ENCODE data around the gene CCDC142.

DNA sequence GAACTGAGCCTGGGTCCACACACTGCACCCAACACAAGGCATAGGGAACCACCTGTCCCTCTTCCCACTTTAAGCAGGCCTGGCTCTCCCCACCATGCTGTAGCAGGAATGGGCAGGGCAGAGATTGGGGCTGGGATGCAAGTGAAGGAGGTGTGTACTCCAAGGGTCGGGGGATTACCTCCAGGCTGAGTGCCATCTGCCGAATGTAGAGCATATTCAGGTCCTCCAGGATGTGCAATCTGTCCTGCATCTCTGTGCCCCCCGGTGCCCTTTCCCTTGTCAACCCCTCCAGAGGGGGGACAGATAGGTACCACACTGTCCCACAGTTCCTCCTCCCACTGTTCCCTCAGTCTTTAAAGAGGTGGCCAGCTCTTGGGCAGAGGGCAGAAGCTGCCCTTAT lies 43.4 kb downstream of the CCDC142 start:
- TF ChIP-seq, protein P1, sequence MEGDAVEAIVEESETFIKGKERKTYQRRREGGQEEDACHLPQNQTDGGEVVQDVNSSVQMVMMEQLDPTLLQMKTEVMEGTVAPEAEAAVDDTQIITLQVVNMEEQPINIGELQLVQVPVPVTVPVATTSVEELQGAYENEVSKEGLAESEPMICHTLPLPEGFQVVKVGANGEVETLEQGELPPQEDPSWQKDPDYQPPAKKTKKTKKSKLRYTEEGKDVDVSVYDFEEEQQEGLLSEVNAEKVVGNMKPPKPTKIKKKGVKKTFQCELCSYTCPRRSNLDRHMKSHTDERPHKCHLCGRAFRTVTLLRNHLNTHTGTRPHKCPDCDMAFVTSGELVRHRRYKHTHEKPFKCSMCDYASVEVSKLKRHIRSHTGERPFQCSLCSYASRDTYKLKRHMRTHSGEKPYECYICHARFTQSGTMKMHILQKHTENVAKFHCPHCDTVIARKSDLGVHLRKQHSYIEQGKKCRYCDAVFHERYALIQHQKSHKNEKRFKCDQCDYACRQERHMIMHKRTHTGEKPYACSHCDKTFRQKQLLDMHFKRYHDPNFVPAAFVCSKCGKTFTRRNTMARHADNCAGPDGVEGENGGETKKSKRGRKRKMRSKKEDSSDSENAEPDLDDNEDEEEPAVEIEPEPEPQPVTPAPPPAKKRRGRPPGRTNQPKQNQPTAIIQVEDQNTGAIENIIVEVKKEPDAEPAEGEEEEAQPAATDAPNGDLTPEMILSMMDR (IDR thresholded peaks at IDR 0.05) = no peak
- TF ChIP-seq ETV6 (CRISPR knock-in tag; IDR thresholded peaks at IDR 0.05) = no peak
- TF ChIP-seq, protein P2, sequence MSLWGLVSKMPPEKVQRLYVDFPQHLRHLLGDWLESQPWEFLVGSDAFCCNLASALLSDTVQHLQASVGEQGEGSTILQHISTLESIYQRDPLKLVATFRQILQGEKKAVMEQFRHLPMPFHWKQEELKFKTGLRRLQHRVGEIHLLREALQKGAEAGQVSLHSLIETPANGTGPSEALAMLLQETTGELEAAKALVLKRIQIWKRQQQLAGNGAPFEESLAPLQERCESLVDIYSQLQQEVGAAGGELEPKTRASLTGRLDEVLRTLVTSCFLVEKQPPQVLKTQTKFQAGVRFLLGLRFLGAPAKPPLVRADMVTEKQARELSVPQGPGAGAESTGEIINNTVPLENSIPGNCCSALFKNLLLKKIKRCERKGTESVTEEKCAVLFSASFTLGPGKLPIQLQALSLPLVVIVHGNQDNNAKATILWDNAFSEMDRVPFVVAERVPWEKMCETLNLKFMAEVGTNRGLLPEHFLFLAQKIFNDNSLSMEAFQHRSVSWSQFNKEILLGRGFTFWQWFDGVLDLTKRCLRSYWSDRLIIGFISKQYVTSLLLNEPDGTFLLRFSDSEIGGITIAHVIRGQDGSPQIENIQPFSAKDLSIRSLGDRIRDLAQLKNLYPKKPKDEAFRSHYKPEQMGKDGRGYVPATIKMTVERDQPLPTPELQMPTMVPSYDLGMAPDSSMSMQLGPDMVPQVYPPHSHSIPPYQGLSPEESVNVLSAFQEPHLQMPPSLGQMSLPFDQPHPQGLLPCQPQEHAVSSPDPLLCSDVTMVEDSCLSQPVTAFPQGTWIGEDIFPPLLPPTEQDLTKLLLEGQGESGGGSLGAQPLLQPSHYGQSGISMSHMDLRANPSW (CRISPR knock-in tag; conservative IDR thresholded peaks at IDR 0.05; ENCODE audit: low read depth) = no peak
- no peak for TF ChIP-seq NR1H2 (CRISPR knock-in tag; IDR thresholded peaks at IDR 0.05)
- TF ChIP-seq JAZF1 (CRISPR knock-in tag; IDR thresholded peaks at IDR 0.05) = no peak
- no peak for TF ChIP-seq FOXJ3 (CRISPR knock-in tag; IDR thresholded peaks at IDR 0.05; ENCODE audit: borderline replicate concordance)
- TF ChIP-seq, protein P3, sequence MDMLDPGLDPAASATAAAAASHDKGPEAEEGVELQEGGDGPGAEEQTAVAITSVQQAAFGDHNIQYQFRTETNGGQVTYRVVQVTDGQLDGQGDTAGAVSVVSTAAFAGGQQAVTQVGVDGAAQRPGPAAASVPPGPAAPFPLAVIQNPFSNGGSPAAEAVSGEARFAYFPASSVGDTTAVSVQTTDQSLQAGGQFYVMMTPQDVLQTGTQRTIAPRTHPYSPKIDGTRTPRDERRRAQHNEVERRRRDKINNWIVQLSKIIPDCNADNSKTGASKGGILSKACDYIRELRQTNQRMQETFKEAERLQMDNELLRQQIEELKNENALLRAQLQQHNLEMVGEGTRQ (CRISPR knock-in tag; IDR thresholded peaks at IDR 0.05) = no peak
- TF ChIP-seq TP53 (CRISPR knock-in tag; IDR thresholded peaks at IDR 0.05) = no peak
- no peak for TF ChIP-seq ZNF138 (CRISPR knock-in tag; conservative IDR thresholded peaks at IDR 0.05)
- TF ChIP-seq, protein P4, sequence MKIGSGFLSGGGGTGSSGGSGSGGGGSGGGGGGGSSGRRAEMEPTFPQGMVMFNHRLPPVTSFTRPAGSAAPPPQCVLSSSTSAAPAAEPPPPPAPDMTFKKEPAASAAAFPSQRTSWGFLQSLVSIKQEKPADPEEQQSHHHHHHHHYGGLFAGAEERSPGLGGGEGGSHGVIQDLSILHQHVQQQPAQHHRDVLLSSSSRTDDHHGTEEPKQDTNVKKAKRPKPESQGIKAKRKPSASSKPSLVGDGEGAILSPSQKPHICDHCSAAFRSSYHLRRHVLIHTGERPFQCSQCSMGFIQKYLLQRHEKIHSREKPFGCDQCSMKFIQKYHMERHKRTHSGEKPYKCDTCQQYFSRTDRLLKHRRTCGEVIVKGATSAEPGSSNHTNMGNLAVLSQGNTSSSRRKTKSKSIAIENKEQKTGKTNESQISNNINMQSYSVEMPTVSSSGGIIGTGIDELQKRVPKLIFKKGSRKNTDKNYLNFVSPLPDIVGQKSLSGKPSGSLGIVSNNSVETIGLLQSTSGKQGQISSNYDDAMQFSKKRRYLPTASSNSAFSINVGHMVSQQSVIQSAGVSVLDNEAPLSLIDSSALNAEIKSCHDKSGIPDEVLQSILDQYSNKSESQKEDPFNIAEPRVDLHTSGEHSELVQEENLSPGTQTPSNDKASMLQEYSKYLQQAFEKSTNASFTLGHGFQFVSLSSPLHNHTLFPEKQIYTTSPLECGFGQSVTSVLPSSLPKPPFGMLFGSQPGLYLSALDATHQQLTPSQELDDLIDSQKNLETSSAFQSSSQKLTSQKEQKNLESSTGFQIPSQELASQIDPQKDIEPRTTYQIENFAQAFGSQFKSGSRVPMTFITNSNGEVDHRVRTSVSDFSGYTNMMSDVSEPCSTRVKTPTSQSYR (CRISPR knock-in tag; IDR thresholded peaks at IDR 0.05) = no peak
